H9 (cell line): Measurements from ENCODE around the gene LPCAT3. TPM values are rescaled to one million over a fixed set of nuclear protein-coding genes. Genes with fewer than 3 reads are reported as not detected.

Source experiments
- DNase-seq: peaks from one replicate; pipeline ENCODE4 v3.0.0-alpha.2; 2017
- H2AFZ ChIP-seq: one replicate; pipeline ENCODE4 v1.6.1; 2013; ENCODE audit warnings: mild to moderate bottlenecking, low read length, control low read depth, moderate library complexity
- H2AK5ac ChIP-seq: 2 replicates; pipeline ENCODE4 v1.6.1; 2013; ENCODE audit warnings: low read length, control low read depth, mixed read lengths; ENCODE audit not compliant: insufficient read length
- H2BK120ac ChIP-seq: one replicate; pipeline ENCODE4 v1.6.1; 2013; ENCODE audit warnings: low read depth, mild to moderate bottlenecking, low read length, control low read depth, inconsistent platforms; ENCODE audit not compliant: poor library complexity, severe bottlenecking
- H2BK12ac ChIP-seq: 2 replicates; pipeline ENCODE4 v1.6.1; 2013; ENCODE audit warnings: low read length, control low read depth, mixed read lengths, low read depth; ENCODE audit not compliant: insufficient read length
- H2BK15ac ChIP-seq: 2 replicates; pipeline ENCODE4 v1.6.1; 2013; ENCODE audit warnings: low read depth, low read length, control low read depth
- H2BK20ac ChIP-seq: one replicate; pipeline ENCODE4 v1.6.1; 2013; ENCODE audit warnings: low read depth, mild to moderate bottlenecking, low read length, control low read depth, inconsistent platforms; ENCODE audit not compliant: poor library complexity, severe bottlenecking
- H2BK5ac ChIP-seq: 2 replicates; pipeline ENCODE4 v1.6.1; 2013; ENCODE audit warnings: low read length, control low read depth, mixed read lengths; ENCODE audit not compliant: insufficient read length
- H3K14ac ChIP-seq: 2 replicates; pipeline ENCODE4 v1.6.1; 2013; ENCODE audit warnings: low read length, control low read depth; ENCODE audit not compliant: insufficient read depth
- H3K18ac ChIP-seq: 2 replicates; pipeline ENCODE4 v1.6.1; 2013; ENCODE audit warnings: low read depth, mild to moderate bottlenecking, mixed read lengths, low read length, control low read depth; ENCODE audit not compliant: insufficient read length
- H3K23ac ChIP-seq: 2 replicates; pipeline ENCODE4 v1.6.1; 2013; ENCODE audit warnings: low read length, control low read depth, mixed read lengths, low read depth; ENCODE audit not compliant: insufficient read length
- H3K23me2 ChIP-seq: 2 replicates; pipeline ENCODE4 v1.6.1; 2013; ENCODE audit warnings: low read depth, mild to moderate bottlenecking, mixed read lengths, low read length, control low read depth; ENCODE audit not compliant: insufficient read length, poor library complexity, severe bottlenecking
- H3K27ac ChIP-seq: 2 replicates; pipeline ENCODE4 v1.5.1; 2013; ENCODE audit warnings: low read length, control low read depth, mixed read lengths, low read depth; ENCODE audit not compliant: insufficient read length
- H3K27me3 ChIP-seq: 2 replicates; pipeline ENCODE4 v1.6.1; 2013; ENCODE audit warnings: low read length, control low read depth, inconsistent platforms; ENCODE audit not compliant: insufficient read depth
- H3K4ac ChIP-seq: 2 replicates; pipeline ENCODE4 v1.6.1; 2013; ENCODE audit warnings: low read depth, mild to moderate bottlenecking, control low read depth, inconsistent platforms, low read length, moderate library complexity
- H3K4me1 ChIP-seq: 2 replicates; pipeline ENCODE4 v1.6.1; 2013; ENCODE audit warnings: low read length, control low read depth, inconsistent platforms; ENCODE audit not compliant: insufficient read depth
- H3K4me2 ChIP-seq: 2 replicates; pipeline ENCODE4 v1.6.1; 2013; ENCODE audit warnings: low read length, control low read depth, mixed read lengths; ENCODE audit not compliant: insufficient read length, insufficient read depth
- H3K56ac ChIP-seq: 2 replicates; pipeline ENCODE4 v1.6.1; 2013; ENCODE audit warnings: low read depth, mild to moderate bottlenecking, mixed read lengths, low read length, control low read depth; ENCODE audit not compliant: insufficient read length
- H3K79me1 ChIP-seq: 2 replicates; pipeline ENCODE4 v1.6.1; 2013; ENCODE audit warnings: low read depth, mild to moderate bottlenecking, moderate library complexity, low read length, control low read depth, inconsistent platforms; ENCODE audit not compliant: insufficient read depth, poor library complexity, severe bottlenecking
- H3K79me2 ChIP-seq: 2 replicates; pipeline ENCODE4 v1.6.1; 2013; ENCODE audit warnings: low read length, control low read depth, inconsistent platforms; ENCODE audit not compliant: insufficient read depth
- H3K9ac ChIP-seq: 2 replicates; pipeline ENCODE4 v1.6.1; 2013; ENCODE audit warnings: low read length, control low read depth, mixed read lengths; ENCODE audit not compliant: insufficient read length; ENCODE audit errors: extremely low read depth
- H3K9me3 ChIP-seq: one replicate; pipeline ENCODE4 v1.6.1; 2013; ENCODE audit warnings: low read depth, low read length, inconsistent platforms; ENCODE audit not compliant: control insufficient read depth
- H3T11ph ChIP-seq: one replicate; pipeline ENCODE4 v1.6.1; 2013; ENCODE audit warnings: mild to moderate bottlenecking, low read length, control low read depth, inconsistent platforms
- H4K20me1 ChIP-seq: one replicate; pipeline ENCODE4 v1.6.1; 2013; ENCODE audit not compliant: control insufficient read depth, insufficient read length, insufficient read depth
- H4K5ac ChIP-seq: 2 replicates; pipeline ENCODE4 v1.6.1; 2013; ENCODE audit warnings: low read depth, mild to moderate bottlenecking, mixed read lengths, low read length, control low read depth; ENCODE audit not compliant: insufficient read length
- H4K8ac ChIP-seq: replicated peaks from 2 replicates; pipeline ENCODE4 v1.6.1; 2013; ENCODE audit warnings: low read length, control low read depth, mixed read lengths, low read depth; ENCODE audit not compliant: insufficient read length
- H4K91ac ChIP-seq: 2 replicates; pipeline ENCODE4 v1.6.1; 2013; ENCODE audit warnings: low read depth, mild to moderate bottlenecking, moderate library complexity, mixed read lengths, low read length, control low read depth; ENCODE audit not compliant: insufficient read length
- H3K27ac Mint-ChIP-seq, 3 experiments: 2 replicates in 2 of 3; 3 replicates in 1 of 3; pipeline ENCODE4 v1.8.0; 2020 to 2021; ENCODE audit warnings: mixed read lengths in 3 of 3, mild to moderate bottlenecking in 1 of 3, moderate library complexity in 1 of 3
- H3K27me3 Mint-ChIP-seq: 2 replicates; pipeline ENCODE4 v1.8.0; 2021; ENCODE audit warnings: low read depth, mild to moderate bottlenecking, moderate library complexity, mixed read lengths
- H3K36me3 Mint-ChIP-seq, 3 experiments: 2 replicates in 2 of 3; 3 replicates in 1 of 3; pipeline ENCODE4 v1.8.0; 2020 to 2021; ENCODE audit warnings: low read depth in 3 of 3, mixed read lengths in 3 of 3; ENCODE audit not compliant: insufficient read depth in 1 of 3
- H3K4me1 Mint-ChIP-seq, 2 experiments: 2 replicates each; pipeline ENCODE4 v1.8.0; 2020; ENCODE audit warnings: mixed read lengths in 2 of 2
- H3K4me3 Mint-ChIP-seq, 2 experiments: 2 replicates in 1 of 2; 3 replicates in 1 of 2; pipeline ENCODE4 v1.8.0; 2020 to 2021; ENCODE audit warnings: mild to moderate bottlenecking in 2 of 2, mixed read lengths in 2 of 2, moderate library complexity in 1 of 2
- H3K9me3 Mint-ChIP-seq, 2 experiments: 2 replicates in 1 of 2; 3 replicates in 1 of 2; pipeline ENCODE4 v1.8.0; 2020; ENCODE audit warnings: mild to moderate bottlenecking in 2 of 2, mixed read lengths in 2 of 2, moderate library complexity in 1 of 2
- WGBS: extraction: QIAGEN DNeasy Blood & Tissue Kit; methylation state at CpG from one replicate; pipeline ENCODE4 v1.1.7; 2013; ENCODE audit warnings: missing lambda C conversion rate, low lambda C conversion rate, mixed read lengths; ENCODE audit not compliant: insufficient read length; ENCODE audit errors: extremely low coverage; 5-methylcytosine and 5-hydroxymethylcytosine counted together
- total RNA-seq: library from RNA; stranded (reverse); gene quantifications from 2 replicates; pipeline ENCODE4 v1.2.1, GENCODE V29; 2021
- TF ChIP-seq, protein P1 (sequence below): fragments of 200-600 bp; sonication (generic); conservative IDR thresholded peaks from 3 replicates; pipeline ENCODE4 v1.8.0; 2021; ENCODE audit warnings: antibody characterized with exemption, mild to moderate bottlenecking

Gene LPCAT3
- total RNA-seq, 1 experiment from 2014 or later, result 47.7 TPM

DNA sequence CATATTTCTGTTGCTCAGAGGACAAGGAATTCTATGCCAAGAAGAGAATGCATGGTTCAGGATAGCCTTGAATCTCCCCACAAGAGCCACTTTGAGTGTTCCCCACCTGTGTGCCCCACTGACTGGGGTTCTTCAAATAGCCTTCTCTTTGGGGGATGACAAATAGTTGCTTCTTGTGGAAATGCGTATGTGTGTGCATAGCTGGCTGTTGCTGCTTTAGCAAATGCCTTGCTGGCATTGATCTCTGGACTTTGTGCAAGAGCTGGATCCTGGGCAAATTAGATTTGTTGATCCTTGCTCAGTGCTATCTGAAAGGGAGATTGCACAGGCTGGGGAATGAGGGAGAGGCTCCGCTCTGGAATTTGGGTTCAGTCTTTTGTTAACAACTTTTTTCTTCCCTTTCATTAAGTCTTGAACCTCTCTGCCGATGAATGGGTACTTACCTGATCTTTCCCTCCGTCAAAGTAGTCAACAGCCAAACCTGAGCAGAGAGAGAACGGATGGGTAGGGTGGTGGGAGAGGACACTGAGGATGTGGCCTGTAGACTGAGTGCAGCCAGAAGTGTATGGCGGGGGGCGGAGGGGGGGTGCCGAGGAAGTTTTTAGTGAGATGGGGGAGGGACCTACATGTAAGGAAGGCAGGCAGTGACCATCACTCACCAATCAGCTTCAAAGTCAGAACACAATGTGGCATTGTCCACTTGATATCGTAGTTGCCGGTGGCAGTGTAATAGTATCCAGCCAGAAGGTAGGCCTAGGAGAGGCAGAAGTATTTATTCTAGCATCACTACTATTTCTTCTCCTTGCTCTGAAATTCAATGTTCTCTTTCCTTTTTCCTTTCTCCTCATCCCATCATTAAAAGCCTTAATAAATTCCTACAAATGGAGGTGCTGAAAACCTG, 36.9 kb downstream of the LPCAT3 start:
- H3K23me2 ChIP-seq, result no peaks in the 10 kb centered on the region
- H3K4me3 Mint-ChIP-seq, result no peak overlapping the region
- peaks cover 11 to 61% (median 56%) of the 10 kb centered on the region in 3 experiments; a peak in 6 of 7 replicates for H3K36me3 Mint-ChIP-seq

More for the DNA sequence above, 36.9 kb downstream of the LPCAT3 start:
- Histone ChIP-seq H2BK120ac (no peak overlapping the region), H3K27me3 (no peaks in the 10 kb centered on the region), H3K56ac (no peak overlapping the region), H4K8ac (no peak overlapping the region), H3K9me3 (no peaks in the 10 kb centered on the region), H3K4ac (no peak overlapping the region), H4K20me1 (no peaks in the 10 kb centered on the region), H3K79me2 (no peaks in the 10 kb centered on the region), H3K14ac (no peak overlapping the region), H3K23ac (no peak overlapping the region), H2AK5ac (no peak overlapping the region), H3K4me1 (no peaks in the 10 kb centered on the region; the same call in 1 of the 2 replicates), H3T11ph (no peak overlapping the region), H2BK12ac (no peak overlapping the region), H3K9ac (no peak overlapping the region), H3K79me1 (no peaks in the 10 kb centered on the region), H2BK20ac (no peak overlapping the region), H3K4me2 (no peak overlapping the region), H3K27ac (no peak overlapping the region), H3K18ac (no peak overlapping the region), H4K91ac (no peak overlapping the region), H2BK15ac (no peak overlapping the region), H4K5ac (no peak overlapping the region), H2BK5ac (no peak overlapping the region), H2AFZ (no peak overlapping the region)
- no CpG with 5 or more reads among the region's 10 CpGs for WGBS
- Mint-ChIP-seq H3K9me3 (no peaks in the 10 kb centered on the region), H3K27ac (peak overlapping the region in 2 of 3 experiments; percentile 4 to 18; a peak in 2 of 7 replicates), H3K4me1 (peaks cover 3 to 10% of the 10 kb centered on the region in 2 experiments), H3K27me3 (no peaks in the 10 kb centered on the region; the same call in 1 of the 2 replicates)
- DNase-seq, result no peak
- TF ChIP-seq, protein P1, sequence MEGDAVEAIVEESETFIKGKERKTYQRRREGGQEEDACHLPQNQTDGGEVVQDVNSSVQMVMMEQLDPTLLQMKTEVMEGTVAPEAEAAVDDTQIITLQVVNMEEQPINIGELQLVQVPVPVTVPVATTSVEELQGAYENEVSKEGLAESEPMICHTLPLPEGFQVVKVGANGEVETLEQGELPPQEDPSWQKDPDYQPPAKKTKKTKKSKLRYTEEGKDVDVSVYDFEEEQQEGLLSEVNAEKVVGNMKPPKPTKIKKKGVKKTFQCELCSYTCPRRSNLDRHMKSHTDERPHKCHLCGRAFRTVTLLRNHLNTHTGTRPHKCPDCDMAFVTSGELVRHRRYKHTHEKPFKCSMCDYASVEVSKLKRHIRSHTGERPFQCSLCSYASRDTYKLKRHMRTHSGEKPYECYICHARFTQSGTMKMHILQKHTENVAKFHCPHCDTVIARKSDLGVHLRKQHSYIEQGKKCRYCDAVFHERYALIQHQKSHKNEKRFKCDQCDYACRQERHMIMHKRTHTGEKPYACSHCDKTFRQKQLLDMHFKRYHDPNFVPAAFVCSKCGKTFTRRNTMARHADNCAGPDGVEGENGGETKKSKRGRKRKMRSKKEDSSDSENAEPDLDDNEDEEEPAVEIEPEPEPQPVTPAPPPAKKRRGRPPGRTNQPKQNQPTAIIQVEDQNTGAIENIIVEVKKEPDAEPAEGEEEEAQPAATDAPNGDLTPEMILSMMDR, result no peak
